22Rv1 (cell line): ENCODE data around the gene WDFY2.
"Not testable (repeated sequence)": the region's sequence is repeated elsewhere in the genome, so short reads cannot be mapped to it uniquely, and the experiment has no call there.

ENCODE experiments used
- H3K27ac ChIP-seq: fragments of 450-650 bp; 2 replicates; pipeline ENCODE4 v1.5.1; 2017
- ZFX ChIP-seq: fragments of 450-650 bp; IDR thresholded peaks from 2 replicates; pipeline ENCODE4 v1.6.1; 2017; ENCODE audit warnings: antibody characterized with exemption, borderline replicate concordance
- TF ChIP-seq, protein P1 (sequence below): fragments of 450-650 bp; IDR thresholded peaks from 2 replicates; pipeline ENCODE4 v1.5.1; 2017; ENCODE audit warnings: mild to moderate bottlenecking

WDFY2 gene

DNA sequence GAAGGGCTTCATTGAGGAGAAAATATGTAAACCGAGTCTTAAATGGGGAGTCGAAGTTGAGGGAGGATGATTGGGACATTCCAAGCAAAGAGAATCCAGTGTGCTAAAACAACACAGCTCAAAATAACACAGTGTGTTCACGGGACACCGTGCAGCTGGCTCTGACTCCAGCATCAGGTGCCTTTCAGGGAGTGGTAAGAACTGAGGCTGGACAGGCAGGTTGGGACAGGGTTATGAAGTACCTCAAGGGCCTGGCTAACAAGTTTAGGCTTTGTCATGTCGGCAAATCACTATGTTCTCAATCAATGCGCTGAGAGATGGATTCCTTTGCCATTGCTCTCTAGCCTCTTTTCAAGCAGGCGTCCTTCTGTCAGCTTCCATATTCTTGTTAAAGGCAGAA lies 27.5 kb upstream of the WDFY2 start:
- no peak for TF ChIP-seq ZFX
- TF ChIP-seq, protein P1, sequence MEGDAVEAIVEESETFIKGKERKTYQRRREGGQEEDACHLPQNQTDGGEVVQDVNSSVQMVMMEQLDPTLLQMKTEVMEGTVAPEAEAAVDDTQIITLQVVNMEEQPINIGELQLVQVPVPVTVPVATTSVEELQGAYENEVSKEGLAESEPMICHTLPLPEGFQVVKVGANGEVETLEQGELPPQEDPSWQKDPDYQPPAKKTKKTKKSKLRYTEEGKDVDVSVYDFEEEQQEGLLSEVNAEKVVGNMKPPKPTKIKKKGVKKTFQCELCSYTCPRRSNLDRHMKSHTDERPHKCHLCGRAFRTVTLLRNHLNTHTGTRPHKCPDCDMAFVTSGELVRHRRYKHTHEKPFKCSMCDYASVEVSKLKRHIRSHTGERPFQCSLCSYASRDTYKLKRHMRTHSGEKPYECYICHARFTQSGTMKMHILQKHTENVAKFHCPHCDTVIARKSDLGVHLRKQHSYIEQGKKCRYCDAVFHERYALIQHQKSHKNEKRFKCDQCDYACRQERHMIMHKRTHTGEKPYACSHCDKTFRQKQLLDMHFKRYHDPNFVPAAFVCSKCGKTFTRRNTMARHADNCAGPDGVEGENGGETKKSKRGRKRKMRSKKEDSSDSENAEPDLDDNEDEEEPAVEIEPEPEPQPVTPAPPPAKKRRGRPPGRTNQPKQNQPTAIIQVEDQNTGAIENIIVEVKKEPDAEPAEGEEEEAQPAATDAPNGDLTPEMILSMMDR, result no peak
- H3K27ac ChIP-seq, result no peak overlapping the region

DNA sequence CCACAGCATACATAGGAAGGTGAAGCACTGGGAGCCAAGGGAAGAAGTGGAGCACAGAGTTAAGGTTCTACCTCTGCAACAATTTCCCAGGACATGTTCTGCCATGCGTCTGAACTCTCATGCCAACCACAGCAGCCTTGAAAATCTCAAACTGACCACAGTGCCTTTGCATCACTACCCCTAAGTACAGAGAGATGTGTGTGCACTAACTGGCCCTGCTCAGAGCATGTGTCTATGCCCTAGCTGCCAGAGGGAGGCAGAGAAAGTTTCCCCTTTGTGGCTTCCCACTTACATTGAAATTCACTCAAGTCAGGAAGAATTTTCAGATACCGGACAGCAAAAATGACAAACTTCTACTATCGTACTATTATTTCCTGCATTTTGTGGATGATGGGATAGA lies 26.8 kb upstream of the WDFY2 start:
- no peak overlapping the region for H3K27ac ChIP-seq
- TF ChIP-seq, protein P1, result no peak
- no peak for TF ChIP-seq ZFX

DNA sequence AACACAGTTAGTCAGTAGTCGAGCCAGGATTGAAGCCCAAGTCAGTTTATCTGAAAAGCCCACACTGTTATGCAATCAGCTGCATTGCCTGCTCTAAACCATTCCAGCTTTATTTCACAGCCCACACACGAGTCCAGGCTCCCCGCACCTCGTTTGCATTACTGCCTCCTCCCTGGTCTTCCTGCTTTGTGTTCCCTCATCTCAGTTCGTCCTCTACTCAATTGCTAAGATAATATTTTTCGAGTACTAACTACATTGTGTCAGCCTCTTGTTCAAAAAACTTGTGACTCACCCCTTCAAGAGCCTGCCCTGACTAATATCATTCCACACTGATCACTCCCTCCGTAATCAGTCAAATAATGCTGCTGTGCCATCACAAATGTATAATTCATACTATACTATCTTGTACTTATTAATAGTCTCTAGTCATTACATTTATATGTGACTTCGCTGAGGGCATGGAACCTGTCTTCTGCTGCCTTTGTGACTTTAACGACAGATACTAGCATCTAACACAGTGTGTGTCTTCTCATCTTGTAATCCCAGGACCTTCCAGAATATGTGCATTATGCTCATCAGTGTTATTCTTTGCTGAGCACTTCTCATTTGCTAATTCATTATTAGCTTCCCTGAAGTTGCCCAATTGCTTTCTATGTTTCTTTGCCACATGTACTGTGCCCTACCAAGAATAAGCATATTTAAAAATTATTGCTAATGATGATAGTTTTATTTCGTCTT lies 26.2 kb upstream of the WDFY2 start:
- no peak overlapping the region for H3K27ac ChIP-seq
- no peak for TF ChIP-seq ZFX
- TF ChIP-seq, protein P1, result no peak

DNA sequence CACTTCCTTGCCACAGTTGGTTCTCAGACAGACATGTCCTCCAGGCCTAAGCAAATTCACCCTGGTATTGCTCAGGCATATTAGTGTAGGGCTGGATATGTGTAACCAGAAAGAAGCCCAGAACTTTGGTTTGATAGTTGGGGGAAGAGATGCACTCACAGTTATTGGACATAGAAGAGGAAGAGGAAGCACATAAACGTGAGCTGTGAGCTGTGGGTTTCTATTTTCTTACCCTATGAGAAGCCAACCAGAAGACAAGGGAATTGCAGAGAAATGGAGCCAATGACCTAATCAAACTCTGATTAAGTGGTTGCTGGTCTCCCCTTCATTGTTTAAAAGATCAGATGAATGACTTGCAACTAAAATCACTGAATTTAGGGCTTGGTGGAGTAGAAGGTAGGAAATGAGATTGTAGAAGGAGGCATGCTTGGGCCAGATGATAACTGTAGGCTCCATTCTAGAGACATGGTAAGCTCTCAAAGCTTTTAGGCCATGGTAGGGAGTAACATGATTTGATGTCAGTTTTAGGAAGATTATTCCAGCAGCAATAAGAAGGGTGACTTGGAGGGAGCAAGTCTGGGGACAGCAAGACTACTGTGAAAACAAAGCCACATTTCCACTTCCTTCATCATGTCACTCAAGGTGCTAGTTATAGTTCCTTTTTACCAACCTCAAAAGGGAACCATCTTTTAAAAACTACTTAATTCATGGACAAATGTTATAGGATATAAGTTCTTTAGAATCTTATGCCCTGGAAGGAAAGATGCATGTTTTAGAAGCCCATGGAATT lies 24.1 kb upstream of the WDFY2 start:
- H3K27ac ChIP-seq, result no peak overlapping the region
- TF ChIP-seq, protein P1, result no peak
- no peak for TF ChIP-seq ZFX

DNA sequence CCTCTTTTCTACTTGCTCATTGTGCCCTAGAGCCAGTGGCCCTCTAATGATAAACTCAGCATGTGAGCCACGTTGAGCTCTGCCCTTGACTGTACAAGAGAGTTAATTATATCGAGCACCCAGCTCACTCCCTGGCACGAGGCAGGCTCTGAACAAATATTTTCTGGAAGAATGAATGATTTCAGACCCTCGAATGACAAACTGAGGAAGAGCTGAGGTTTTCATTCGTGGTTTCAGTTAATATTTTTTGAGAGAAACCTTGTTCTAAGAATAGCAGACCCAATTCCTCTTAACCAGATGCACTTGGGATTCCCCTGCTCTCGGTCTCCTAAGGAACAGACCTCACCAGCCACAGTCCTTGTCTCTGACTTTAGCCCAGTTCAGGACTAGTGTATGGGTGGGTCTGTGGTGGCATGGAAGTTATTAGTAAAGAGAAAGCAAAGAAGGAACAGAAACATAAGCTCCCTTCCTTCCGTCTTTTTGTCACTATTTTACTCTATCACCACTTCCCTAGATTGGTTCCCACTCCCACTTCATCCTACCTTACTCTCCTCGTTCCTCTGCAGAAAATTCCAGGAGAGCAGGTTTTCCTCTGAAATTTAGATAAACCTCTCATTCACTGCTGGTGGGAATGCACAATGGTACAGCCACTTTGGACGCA lies 22.1 kb upstream of the WDFY2 start:
- TF ChIP-seq, protein P1, result no peak
- no peak for TF ChIP-seq ZFX
- no peak overlapping the region for H3K27ac ChIP-seq

DNA sequence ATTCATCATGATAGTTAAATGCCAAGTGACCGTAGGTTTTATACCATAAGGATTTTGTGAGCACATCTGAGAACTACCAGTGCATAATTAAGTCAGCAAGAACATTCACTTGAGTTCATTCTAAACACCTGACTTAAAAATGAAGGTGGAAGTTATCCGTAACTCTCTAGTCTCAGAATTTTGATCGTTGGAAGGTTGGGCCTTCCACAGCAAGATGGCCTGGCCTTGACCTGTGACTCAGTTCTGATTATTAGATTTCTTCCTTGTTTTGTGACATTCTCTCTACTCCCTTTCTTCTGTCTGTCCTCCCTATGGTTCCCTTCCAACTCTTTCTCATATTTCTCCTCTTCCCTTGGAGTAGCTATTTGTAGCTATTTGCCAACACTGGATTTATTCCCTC lies 20.0 kb upstream of the WDFY2 start:
- no peak overlapping the region for H3K27ac ChIP-seq
- TF ChIP-seq, protein P1, result no peak
- TF ChIP-seq ZFX, result no peak

DNA sequence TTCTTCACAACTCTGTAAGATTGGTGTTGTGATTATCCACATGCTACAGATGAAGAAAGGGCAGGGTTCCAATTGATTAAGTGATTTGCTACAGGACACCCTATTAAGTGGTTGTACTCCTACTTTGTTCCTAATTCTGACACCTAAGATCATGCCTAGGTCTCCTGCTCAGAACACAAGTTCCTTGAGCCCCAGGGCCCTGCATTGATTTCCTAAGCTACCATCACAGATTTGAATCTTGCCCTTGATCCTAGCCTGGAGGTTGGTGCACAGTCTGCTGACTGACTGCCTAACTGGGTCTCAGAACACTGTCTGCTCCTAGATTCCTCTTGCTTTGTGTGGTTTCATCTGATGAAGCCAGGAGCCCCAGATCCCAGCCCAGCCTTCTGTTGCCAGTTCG lies 19.6 kb upstream of the WDFY2 start:
- TF ChIP-seq, protein P1, result no peak
- TF ChIP-seq ZFX, result no peak
- no peak overlapping the region for H3K27ac ChIP-seq

DNA sequence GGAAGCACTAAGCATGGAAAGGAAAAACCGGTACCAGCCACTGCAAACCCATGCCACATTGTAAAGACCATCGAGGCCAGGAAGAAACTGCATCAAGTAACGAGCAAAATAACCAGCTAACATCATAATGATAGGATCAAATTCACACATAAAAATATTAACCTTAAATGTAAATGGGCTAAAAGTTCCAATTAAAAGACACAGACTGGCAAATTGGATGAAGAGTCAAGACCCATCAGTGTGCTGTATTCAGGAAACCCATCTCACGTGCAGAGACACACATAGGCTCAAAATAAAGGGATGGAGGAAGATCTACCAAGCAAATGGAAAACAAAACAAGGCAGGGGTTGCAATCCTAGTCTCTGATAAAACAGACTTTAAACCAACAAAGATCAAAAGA lies 15.3 kb upstream of the WDFY2 start:
- H3K27ac ChIP-seq, result not testable (repeated sequence)
